GM19193 (cell line): ENCODE results near the gene LRP1B.

ENCODE experiments used
- POLR2A ChIP-seq: IDR thresholded peaks from 4 replicates; pipeline ENCODE4 v1.6.1; 2011; ENCODE audit not compliant: insufficient read depth, insufficient read length; ENCODE audit errors: extremely low read depth

The LRP1B gene

GRCh38 chr2:140203347-140203746 lies 1927.5 kb downstream of the LRP1B start:
- no peak for TF ChIP-seq POLR2A

DNA sequence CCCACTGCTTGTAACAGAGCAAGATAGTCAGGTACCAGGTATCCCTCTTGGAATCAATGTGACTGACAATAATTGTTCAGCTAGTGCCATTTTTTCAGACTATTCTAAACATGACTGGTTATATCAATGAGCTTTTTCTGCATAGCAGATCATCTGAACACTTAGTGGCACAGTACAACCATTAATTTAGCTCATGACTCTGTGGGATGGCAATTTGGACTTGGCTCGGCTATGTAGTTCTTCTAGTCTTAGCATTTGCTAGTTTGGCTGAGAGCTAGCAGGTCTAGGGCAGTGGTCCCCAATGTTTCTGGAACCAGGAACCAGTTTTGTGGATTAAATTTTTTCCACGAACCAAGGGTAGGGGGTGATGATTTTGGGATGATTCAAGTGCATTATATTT lies 1929.2 kb downstream of the LRP1B start:
- TF ChIP-seq POLR2A, result no peak

- no peak for TF ChIP-seq POLR2A
These were observed 1930.1 kb downstream of the LRP1B start for GRCh38 chr2:140200764-140201163.

GRCh38 chr2:140200307-140200706 lies 1930.5 kb downstream of the LRP1B start:
- TF ChIP-seq POLR2A, result no peak

DNA sequence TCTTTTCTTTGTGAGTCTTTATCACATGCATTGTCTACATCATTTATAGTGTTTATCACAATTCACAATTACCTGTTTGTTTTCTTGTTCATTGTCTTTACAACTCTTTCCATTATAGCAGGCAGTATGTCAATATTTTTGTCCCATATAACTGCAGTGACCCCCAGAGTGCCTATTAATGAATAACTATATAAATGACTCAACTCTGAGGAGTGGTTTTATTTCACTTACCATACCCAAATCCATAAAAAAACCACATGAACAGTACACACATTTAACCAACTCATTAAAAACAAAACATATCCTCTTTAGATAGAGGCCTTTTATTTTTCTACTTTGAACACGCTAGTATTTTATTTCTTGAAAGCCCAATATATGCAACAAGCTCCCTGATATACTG lies 1931.5 kb downstream of the LRP1B start:
- no peak for TF ChIP-seq POLR2A

- no peak for TF ChIP-seq POLR2A
These were observed 1943.7 kb downstream of the LRP1B start for GRCh38 chr2:140187086-140187485.

DNA sequence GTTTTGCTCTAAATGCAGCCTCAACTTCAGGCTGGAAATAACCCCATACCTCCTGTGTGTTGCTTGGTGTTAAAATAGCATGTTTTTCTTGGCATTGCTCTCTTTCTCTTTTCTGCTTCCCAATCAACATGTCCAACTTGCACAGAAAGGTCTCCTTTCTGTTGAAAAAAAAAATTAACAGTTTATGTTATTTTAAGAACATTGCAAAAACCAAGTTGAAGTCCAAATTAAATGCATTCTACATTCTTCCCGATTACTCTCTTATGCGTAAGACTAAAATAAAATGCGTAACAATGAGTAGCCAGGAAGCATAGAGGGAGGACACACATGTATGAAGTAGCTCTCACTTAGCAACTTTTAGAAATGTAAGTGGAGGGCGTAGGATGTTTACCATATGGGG lies 1944.5 kb downstream of the LRP1B start:
- TF ChIP-seq POLR2A, result no peak

DNA sequence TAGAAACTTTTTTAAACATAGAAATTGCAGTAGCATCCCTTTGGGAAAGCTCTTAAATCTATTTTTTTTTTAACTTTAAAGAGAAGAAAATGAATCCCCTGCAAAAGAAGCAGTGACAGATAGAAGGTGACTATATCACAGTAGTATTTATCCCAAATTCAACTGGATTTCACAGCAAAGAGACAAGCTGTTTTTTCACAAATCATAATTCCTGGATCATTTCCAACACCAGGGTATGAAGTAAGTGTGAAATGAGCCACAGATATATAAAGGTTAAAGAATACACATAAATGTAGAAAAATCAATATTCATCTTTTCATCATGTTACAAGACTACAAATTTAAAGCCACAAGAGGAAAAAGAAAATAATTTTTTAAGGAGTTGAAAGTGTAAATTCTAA lies 1945.7 kb downstream of the LRP1B start:
- TF ChIP-seq POLR2A, result no peak

DNA sequence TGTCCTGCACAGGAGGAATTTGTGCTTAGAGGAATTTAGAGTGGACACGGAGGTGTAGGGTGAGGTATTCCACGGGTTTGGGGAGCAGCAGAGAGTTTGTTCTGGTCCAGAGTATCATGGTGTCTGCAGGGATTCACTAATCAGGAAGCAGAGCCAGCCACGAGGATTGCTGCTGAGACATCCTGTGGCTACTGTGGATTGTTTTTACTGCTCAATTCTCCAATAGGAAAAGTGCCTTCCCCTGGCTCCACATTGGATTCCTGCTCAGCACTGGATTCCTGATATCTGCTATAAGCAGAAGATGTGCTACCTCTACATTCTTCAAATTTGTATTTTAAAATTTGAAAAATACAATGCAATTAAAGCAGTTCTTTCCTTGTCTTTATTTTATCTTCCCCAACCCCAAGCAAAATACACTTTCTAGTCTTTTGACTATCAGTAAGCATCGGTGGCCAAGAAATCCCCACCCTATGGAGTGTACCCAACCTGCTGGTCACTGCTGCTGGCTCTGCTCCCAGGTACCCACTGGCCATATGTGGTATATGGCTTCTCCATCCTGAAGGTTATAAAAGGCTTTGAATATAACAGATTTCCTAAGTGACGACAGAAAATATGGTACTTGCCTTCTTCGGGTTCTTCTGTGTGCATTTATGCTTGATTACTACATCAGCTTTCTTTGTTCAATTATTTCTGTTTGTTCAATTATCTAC lies 1947.6 kb downstream of the LRP1B start:
- no peak for TF ChIP-seq POLR2A
